Activated CD8-positive, alpha-beta memory T cell treated with anti-CD3 and anti-CD28 coated beads, Interleukin-2, amount 10 ng/mL, durations not matched to agents 7 days and 5 days (primary cell): ENCODE measurements around the gene RAB44. TPM values are rescaled to one million over a fixed set of nuclear protein-coding genes. Genes with fewer than 3 reads are reported as not detected.

Experiments used
- ATAC-seq: fragments of 150-1000 bp; cut with Tn5 transposase; one replicate; pipeline ENCODE4 v1.10.0; 2021; ENCODE audit warnings: moderate library complexity
- CTCF ChIA-PET: fragments of 350-600 bp; sonication (Branson Sonifier 250); formaldehyde crosslinking; loops from one replicate; lab custom pipeline; 2021; ENCODE audit warnings: antibody characterized with exemption; lab: Charles Lee
- DNase-seq: peaks from one replicate; pipeline ENCODE4 v3.0.0-alpha.2; 2020
- H3K27ac Mint-ChIP-seq: one replicate; pipeline ENCODE4 v1.8.0; 2021; ENCODE audit warnings: mild to moderate bottlenecking, mixed read lengths
- H3K27me3 Mint-ChIP-seq: one replicate; pipeline ENCODE4 v1.8.0; 2021; ENCODE audit warnings: mixed read lengths
- H3K36me3 Mint-ChIP-seq: one replicate; pipeline ENCODE4 v1.8.0; 2021; ENCODE audit warnings: mild to moderate bottlenecking, mixed read lengths
- H3K4me1 Mint-ChIP-seq: one replicate; pipeline ENCODE4 v1.8.0; 2021; ENCODE audit warnings: mixed read lengths
- H3K4me3 Mint-ChIP-seq: one replicate; pipeline ENCODE4 v1.8.0; 2021; ENCODE audit warnings: mild to moderate bottlenecking, moderate library complexity, mixed read lengths
- H3K9me3 Mint-ChIP-seq: one replicate; pipeline ENCODE4 v1.8.0; 2022; ENCODE audit warnings: low read depth, mixed read lengths
- total RNA-seq, 2 experiments: library from RNA; stranded (reverse); gene quantifications; one replicate each; pipeline ENCODE4 v1.2.3, GENCODE V29; 2021

The RAB44 gene
- total RNA-seq, 2 experiments from 2014 or later: not detected

DNA sequence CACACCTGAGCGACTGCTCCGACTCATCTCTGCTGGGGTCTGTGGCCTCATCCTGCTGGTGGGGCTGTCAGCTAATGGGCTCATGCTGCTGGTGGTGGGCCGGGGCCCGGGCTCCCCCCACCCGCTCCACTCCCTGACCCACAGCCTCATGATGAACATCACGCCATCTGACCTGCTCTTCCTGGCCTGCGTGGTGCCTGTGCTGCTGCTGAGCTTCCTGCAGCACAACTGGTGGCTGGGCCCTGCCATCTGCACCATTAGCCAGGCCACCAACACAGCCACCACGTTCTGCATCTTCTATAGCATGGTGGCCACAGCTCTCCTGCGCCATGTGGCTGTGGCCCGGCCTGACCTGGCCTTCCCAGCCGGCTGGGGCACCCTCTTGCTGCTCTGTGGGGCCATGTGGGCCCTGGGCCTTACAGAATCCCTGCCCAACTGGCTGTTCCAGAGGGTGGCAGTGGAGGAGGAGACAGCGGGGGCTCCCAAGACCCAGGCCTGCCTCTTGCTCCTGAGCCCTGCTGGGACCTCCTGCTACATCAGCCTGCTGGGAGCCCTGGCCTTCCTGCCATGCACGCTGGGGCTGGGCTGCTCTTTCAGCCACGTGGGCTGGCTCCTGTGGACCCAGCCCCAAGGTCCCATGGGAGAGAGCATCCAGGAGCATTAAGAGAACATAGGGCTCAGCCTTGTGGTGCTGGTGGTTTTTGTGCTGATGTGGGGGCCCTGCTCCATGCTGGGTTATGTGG is 39.6 kb downstream of the RAB44 start:
- H3K4me1 Mint-ChIP-seq: peaks cover 10% of the 10 kb centered on the region
- no peak overlapping the region for H3K27ac Mint-ChIP-seq
- no peak for ATAC-seq
- CTCF ChIA-PET: interaction anchor here (1.0 to 4.5 kb wide), 3 partner anchors 13 to 45 kb away, joined by 3 to 33 read pairs (median 3); no protein-coding TSS in a partner anchor
- no peaks in the 10 kb centered on the region for H3K36me3 Mint-ChIP-seq
- no peaks in the 10 kb centered on the region for H3K27me3 Mint-ChIP-seq
- no peak overlapping the region for H3K4me3 Mint-ChIP-seq
- H3K9me3 Mint-ChIP-seq: no peaks in the 10 kb centered on the region
- DNase-seq: no peak

DNA sequence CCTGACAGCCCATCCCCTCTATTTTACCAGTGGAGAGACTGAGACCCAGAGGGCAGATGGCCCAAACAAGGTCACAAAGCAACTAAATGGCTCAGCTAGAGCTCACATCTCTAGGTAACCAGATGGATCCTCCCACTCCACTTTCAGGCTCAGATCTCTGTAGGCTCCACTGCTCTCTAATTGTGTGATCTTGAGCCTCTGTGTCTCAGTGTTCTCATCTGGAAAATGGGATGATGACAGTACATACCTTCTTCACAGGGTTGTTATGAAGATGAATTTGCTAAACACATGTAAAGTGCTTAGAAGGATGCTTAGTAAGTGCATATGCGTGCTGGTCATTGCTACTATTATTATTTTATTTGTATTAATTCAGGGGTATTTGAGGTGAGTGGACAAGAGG is 40.5 kb downstream of the RAB44 start:
- Mint-ChIP-seq H3K9me3 (no peaks in the 10 kb centered on the region), H3K27me3 (no peaks in the 10 kb centered on the region), H3K4me3 (no peak overlapping the region), H3K4me1 (peaks cover 10% of the 10 kb centered on the region), H3K36me3 (no peaks in the 10 kb centered on the region), H3K27ac (no peak overlapping the region)
- DNase-seq (no peak), ATAC-seq (no peak)
- CTCF ChIA-PET: no interaction called here

DNA sequence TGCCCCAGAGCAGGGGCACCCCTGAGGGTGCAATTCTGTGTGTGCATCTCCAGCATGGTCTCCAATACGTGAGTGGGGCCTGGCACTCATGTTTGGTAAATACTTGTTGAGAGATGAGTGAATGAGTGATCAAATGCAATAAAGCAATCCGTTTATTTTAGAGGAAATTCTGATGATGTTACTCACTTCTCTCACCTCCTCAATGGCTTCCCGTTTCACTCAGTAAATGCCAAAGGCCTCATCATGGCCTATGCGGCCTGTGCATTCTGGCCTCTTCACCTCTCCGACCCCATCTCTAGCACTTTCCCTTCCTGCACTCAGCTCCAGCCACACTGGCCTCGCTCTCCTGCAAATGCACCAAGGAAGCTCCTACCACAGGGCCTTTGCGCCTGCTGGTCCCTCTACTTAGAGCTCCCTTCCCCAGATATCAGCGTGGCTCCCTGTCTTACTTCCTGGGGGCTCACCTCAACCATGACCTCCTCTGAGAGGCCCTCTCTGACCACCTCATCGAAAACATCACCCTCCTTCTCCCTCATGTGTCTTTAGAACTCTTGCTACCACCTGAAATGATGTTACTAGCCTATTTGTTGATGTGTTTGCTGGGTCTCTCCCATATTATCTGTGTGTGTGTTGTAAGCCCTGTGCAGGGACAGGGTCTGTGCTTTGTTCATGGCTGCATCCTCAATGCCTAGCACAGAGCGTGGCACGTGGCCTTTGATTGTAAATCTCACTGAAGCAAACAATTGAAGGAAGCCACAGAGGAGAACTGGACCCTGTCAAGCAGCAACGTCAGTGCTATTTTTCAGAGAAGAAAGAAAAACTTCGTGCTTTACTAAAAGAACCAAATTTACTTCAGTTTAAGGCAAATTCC is 42.6 kb downstream of the RAB44 start:
- ATAC-seq (no peak), DNase-seq (no peak)
- Mint-ChIP-seq H3K36me3 (no peaks in the 10 kb centered on the region), H3K9me3 (no peaks in the 10 kb centered on the region), H3K4me3 (no peak overlapping the region), H3K4me1 (peaks cover 8% of the 10 kb centered on the region), H3K27ac (no peak overlapping the region), H3K27me3 (no peaks in the 10 kb centered on the region)
- CTCF ChIA-PET: interaction anchor here (1.8 kb wide), 2 partner anchors 15 to 26 kb away, joined by 4 to 5 read pairs; no protein-coding TSS in a partner anchor

DNA sequence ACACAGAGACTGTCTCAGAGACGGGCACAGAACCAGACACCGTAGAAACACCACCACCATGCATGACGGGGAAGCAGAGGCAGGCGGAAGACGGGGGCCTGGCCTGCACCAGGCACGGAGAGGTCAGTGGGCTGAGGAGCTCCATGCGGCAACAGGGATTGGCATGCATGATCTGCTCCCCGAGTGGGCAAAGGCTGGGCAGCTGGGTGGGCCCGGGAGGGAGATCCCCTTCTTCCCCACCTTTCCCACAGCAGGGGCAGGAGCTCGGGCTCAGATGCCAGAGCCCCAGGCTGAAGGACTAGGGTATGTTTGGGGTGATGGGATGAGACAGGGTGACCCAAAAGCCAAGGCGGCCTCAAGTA is 43.2 kb downstream of the RAB44 start:
- H3K4me3 Mint-ChIP-seq: no peak overlapping the region
- H3K27me3 Mint-ChIP-seq: no peaks in the 10 kb centered on the region
- no peaks in the 10 kb centered on the region for H3K36me3 Mint-ChIP-seq
- H3K9me3 Mint-ChIP-seq: no peaks in the 10 kb centered on the region
- DNase-seq (no peak), ATAC-seq (no peak)
- no peak overlapping the region for H3K27ac Mint-ChIP-seq
- H3K4me1 Mint-ChIP-seq: peaks cover 7% of the 10 kb centered on the region
- CTCF ChIA-PET: interaction anchor here (1.8 kb wide), 2 partner anchors 15 to 26 kb away, joined by 4 to 5 read pairs; no protein-coding TSS in a partner anchor

DNA sequence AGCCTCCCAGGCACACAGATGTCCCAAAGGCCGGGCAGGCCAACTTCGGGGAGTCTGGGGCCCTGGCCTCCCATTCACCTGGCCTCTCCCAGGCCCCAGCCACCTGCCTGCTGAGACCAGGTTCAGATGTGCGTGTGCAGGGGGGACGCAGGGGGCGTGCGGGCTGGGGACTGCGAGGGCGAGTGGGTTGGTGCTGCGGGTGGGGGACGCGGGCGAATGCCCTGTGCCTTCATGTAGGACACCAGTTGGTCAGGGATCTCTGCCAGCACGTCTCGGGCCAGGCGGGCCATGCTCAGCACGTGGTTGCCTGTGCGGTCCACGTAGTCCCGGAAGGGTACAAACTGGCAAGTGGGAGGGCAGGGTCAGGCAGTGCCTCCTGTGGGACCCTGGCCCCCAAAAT is 44.5 kb downstream of the RAB44 start:
- H3K36me3 Mint-ChIP-seq: no peaks in the 10 kb centered on the region
- ATAC-seq (no peak), DNase-seq (no peak)
- no peak overlapping the region for H3K27ac Mint-ChIP-seq
- CTCF ChIA-PET: no interaction called here
- H3K4me1 Mint-ChIP-seq: peaks cover 7% of the 10 kb centered on the region
- H3K9me3 Mint-ChIP-seq: no peaks in the 10 kb centered on the region
- no peak overlapping the region for H3K4me3 Mint-ChIP-seq
- H3K27me3 Mint-ChIP-seq: no peaks in the 10 kb centered on the region

DNA sequence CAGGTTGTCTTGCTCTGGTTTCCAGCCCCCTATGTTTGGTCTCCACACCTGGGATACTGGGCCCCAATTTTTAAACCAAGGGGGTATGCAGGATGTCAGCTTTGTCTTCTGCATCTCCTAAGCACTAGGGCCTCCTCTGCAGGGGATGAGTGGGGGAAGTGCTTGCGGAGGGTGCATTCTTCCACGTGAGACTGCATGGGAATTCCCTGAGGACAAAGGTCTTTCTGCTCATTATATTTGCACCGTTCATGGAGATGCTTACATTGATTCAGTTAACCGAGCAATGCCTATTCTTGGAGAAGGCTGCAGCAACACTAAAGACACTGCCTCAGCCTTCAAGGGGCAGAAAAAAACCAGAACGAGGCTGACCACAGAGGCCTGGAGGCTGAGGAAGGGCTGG is 45.4 kb downstream of the RAB44 start:
- DNase-seq (no peak), ATAC-seq (no peak)
- Mint-ChIP-seq H3K27ac (no peak overlapping the region), H3K27me3 (no peaks in the 10 kb centered on the region), H3K36me3 (no peaks in the 10 kb centered on the region), H3K4me1 (peaks cover 7% of the 10 kb centered on the region), H3K9me3 (no peaks in the 10 kb centered on the region), H3K4me3 (no peak overlapping the region)
- CTCF ChIA-PET: no interaction called here

DNA sequence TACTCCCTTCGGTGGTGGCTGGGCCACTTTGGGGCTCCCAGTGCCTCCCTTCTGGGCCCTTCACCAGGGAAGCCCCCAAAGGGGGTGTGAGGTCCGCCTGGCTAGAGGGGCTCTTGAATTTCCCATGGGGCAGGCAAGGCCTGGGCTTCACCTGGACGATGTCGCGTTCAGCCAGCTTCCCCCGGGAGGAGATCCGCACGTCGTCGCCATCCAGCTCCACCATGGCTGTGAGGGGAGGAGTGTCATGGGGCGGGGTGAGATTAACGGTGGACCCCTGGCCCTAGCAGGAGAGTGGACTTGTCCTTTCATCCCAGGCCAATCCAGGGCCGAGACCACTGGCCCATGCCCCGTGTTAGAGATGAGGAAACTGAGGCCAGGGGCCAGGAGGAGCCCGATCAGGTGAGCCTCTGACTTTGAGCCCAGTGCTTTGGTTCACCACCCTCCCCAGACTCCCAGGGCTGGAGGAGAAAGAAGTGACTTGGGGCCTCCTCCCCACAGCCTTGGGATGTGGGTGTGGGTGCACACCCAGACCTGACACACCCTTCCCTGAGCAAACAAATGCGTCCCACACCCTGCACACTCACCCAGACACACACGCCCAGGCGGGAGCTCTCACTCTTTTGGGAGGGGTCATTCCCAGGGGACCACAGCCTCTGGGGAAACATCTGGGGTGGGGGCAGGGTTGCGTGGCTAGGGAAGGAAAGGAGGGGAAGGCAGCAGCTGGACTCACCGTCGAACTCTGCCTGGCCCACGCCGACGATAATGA is 46.1 kb downstream of the RAB44 start:
- Mint-ChIP-seq H3K27ac (no peak overlapping the region), H3K9me3 (peaks cover 4% of the 10 kb centered on the region), H3K27me3 (no peaks in the 10 kb centered on the region), H3K36me3 (peaks cover 3% of the 10 kb centered on the region), H3K4me1 (peaks cover 7% of the 10 kb centered on the region), H3K4me3 (no peak overlapping the region)
- CTCF ChIA-PET: interaction anchor here (1.0 to 1.2 kb wide), 2 partner anchors 11 to 129 kb away, joined by 3 read pairs; no protein-coding TSS in a partner anchor
- ATAC-seq (no peak), DNase-seq (no peak)

DNA sequence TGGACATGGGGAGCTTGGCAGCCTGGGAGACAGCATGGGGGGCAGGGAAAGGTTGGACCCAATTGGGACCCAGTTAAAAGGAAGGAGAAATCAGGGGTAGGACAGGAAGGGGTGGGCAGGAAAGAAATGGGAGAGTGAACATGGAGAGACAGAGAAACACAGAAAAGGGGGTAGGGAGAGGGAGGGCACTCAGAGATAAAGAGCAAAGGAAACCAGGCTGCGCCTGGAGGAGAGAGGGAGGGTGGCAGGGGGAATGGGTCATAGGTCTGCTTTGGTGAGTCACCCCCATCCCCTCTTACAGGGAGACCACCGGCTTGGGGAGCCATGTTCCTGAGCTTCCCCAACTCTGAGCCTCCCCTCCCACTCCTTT is 46.7 kb downstream of the RAB44 start:
- H3K27me3 Mint-ChIP-seq: no peaks in the 10 kb centered on the region
- DNase-seq (no peak), ATAC-seq (no peak)
- no peak overlapping the region for H3K4me3 Mint-ChIP-seq
- no peak overlapping the region for H3K27ac Mint-ChIP-seq
- peaks cover 3% of the 10 kb centered on the region for H3K36me3 Mint-ChIP-seq
- peaks cover 4% of the 10 kb centered on the region for H3K9me3 Mint-ChIP-seq
- CTCF ChIA-PET: interaction anchor here (0.5 to 1.2 kb wide), 3 partner anchors 11 to 129 kb away, joined by 3 read pairs; no protein-coding TSS in a partner anchor
- H3K4me1 Mint-ChIP-seq: peaks cover 7% of the 10 kb centered on the region

DNA sequence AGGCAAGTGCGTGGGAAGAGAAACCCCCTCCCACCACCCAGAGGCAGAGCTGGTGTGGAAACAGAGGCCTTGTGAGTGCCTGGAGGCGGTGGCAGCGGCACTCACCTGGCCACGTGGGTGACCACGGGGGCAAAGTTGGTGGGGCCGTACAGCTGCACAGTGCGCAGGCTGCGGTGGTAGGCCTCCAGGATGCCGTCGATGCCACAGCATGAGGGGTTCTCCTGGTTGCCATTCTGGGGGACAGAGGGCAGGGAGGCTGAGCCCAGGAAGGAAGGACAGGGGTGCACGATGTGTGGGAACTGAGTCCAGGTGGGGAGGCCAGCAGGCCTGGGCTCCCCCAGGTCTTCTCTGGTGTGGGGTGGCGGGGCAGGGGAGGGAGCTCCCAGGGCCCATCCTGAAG is 47.7 kb downstream of the RAB44 start:
- ATAC-seq: no peak
- Mint-ChIP-seq H3K9me3 (peaks cover 4% of the 10 kb centered on the region), H3K27me3 (no peaks in the 10 kb centered on the region), H3K4me1 (peaks cover 6% of the 10 kb centered on the region), H3K27ac (no peak overlapping the region), H3K36me3 (peaks cover 7% of the 10 kb centered on the region), H3K4me3 (no peak overlapping the region)
- CTCF ChIA-PET: interaction anchor here (1.0 to 1.2 kb wide), 2 partner anchors 10 to 130 kb away, joined by 3 read pairs; no protein-coding TSS in a partner anchor
- no peak for DNase-seq

DNA sequence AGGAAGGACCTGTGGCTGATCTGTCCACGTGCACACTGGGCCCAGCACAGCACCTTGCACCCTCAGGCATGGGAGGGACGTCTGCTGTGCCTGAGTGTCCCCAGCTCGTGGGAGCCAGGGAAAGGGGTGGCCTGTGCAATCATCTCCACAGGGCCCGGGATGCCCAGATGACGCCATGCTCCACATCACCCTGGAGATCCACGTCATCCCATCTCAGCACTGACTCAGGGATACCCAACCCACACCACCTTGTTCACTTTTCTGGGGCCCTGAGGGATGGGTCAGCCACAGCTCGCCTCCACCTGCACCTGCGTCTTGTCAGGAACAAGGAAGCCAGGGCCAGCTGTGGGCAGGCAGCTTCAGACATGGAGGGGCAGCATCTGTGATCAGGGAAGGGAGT is 48.2 kb downstream of the RAB44 start:
- Mint-ChIP-seq H3K27me3 (no peaks in the 10 kb centered on the region), H3K36me3 (peaks cover 7% of the 10 kb centered on the region), H3K4me3 (no peak overlapping the region), H3K9me3 (peaks cover 4% of the 10 kb centered on the region), H3K4me1 (peaks cover 5% of the 10 kb centered on the region), H3K27ac (no peak overlapping the region)
- ATAC-seq (no peak), DNase-seq (no peak)
- CTCF ChIA-PET: no interaction called here

DNA sequence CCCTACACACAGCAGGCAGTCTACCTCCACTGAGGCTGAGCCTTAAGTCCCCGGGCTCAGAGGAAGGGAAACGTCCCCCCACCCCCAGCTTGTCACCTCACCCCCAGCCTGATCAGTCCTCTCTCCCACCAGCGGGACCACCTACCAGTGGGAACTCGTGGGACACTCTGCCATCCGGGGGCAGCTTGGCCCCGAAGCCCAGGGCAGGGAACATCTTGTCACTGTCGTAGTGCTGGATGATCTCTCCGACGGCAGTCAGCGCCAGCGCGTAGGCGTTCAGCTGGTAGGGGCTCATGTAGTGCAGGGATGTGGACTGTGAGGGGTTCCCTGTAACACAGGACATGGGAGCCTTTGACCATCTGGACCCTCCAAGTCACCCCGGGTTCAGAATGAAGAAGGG is 48.6 kb downstream of the RAB44 start:
- Mint-ChIP-seq H3K36me3 (peaks cover 7% of the 10 kb centered on the region), H3K4me1 (peaks cover 5% of the 10 kb centered on the region), H3K4me3 (no peak overlapping the region), H3K9me3 (peaks cover 4% of the 10 kb centered on the region), H3K27me3 (no peaks in the 10 kb centered on the region), H3K27ac (no peak overlapping the region)
- ATAC-seq (no peak), DNase-seq (no peak)
- CTCF ChIA-PET: no interaction called here

DNA sequence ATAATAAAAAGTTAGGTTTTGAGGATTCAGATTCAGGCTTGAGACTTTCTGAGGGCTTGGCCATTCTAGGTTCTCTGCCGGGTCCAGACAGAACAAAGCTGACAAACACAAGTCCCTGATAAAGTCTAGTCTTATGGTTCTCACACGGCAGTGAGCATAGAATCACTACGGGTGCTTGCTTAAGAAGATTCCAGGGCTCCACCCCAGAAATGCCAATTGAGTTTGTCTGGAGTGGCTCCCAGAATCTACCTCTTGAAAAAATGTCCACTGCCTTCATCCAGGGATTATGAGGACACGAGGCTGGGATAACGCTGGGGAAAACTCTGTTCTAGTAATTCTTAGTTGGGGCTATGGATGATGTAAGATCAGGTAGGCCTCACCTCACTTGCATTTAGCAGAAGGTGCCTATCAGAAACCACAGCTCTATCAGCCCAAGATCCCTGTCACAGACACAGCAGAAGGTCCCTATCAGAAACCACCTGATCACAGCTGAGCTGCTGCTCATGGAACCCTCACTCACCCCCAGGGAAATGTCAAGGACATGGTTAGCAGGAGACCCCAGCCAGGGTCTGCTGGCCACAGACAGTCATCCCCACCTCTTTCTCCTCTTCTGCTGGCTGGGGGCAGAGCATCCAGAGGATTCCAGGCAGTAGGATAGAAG is 52.3 kb downstream of the RAB44 start:
- no peaks in the 10 kb centered on the region for H3K27me3 Mint-ChIP-seq
- no peak for DNase-seq
- H3K27ac Mint-ChIP-seq: no peak overlapping the region
- CTCF ChIA-PET: interaction anchor here (1.0 to 12.2 kb wide), 3 partner anchors 10 to 25 kb away, joined by 3 to 167 read pairs (median 3); no protein-coding TSS in a partner anchor
- ATAC-seq: no peak
- peaks cover 28% of the 10 kb centered on the region for H3K4me1 Mint-ChIP-seq
- peaks cover 4% of the 10 kb centered on the region for H3K9me3 Mint-ChIP-seq
- peaks cover 7% of the 10 kb centered on the region for H3K36me3 Mint-ChIP-seq
- H3K4me3 Mint-ChIP-seq: no peak overlapping the region
